ENCODE results near the gene ATP11A. TPM values are rescaled to one million over a fixed set of nuclear protein-coding genes. Genes with fewer than 3 reads are reported as not detected.

The ATP11A gene
- total RNA-seq, 1 experiment from 2014 or later: 80.4 TPM

DNA sequence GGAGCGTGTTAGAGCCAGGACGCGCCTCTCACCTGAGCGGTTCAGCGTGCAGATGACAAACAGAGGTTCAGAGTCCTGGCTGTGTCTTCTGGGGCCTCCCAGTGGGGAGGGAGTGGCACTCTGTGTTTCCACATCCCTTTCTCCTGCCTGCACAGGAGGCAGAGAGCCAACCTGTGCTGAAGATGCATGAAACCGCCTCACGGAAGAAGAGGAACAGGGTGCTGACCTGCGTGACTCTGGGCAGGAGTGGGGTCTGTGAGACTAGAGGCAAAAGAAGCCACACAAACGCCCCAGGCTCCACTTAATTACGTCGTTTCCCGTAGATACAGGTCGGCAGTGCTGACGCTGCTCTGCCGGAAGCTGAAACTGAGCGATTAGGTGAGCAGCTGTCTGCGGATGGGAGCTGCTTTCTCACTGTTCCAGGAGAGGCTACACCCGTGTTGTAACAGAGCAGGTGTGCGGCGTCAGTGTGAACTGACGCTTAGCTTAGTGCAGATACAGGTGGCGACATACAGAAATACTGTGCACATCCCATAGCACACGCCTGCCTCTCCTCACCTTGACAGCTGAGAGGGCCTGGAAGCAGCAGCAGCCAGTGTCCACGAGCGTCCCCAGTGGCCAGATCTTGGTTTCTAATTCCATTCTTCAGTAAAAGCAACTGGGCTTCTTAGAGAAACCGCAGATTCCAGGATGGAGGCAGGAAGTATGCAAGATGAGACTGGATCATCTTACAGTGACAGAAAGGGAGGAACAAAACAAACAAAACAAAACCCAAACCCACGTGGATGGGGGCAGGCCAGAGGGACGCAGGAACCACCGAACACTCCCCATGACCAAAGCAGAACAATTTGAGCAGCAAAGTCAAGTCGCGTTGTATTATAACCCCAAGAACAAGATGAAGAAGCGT lies 241.4 kb downstream of the ATP11A start (continued):
- TF ChIP-seq MAX (IDR thresholded peaks at IDR 0.05): peak; percentile 24; the same call in 1 of the 2 replicates

DNA sequence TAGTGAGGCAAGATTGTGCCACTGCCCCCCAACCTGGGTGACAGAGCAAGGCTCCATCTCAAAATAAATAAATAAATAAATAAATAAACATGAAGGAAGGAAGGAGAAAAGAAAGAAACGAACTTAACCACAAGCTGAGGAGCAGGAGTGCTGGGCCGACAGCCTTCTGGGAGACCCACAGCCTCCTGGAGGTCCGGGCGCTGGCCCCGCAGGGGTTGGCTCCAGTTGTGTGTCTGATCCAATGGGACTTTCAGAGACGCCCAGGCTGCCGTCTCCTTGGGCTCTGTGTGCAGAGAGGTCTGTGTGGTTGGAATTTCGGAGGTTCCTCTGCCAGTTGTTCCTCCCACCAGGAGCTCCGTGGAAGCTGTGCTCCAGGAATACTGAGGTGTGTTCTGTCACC lies 243.1 kb downstream of the ATP11A start:
- RAD21 ChIA-PET (ENCODE audit: low non-redundant PET in 1 of 2, low total read pairs in 2 of 2, uncharacterized antibody in 2 of 2, unreplicated experiment in 2 of 2): interaction anchor here in 1 of 2 experiments (0.6 kb wide), 1 partner anchor 50 kb away, joined by 3 read pairs; no protein-coding TSS in a partner anchor
- POLR2A ChIA-PET: no interaction called here
- BruUV-seq (replicated peaks): no TSS peak

GRCh38 chr13:112933649-112934048 lies 243.8 kb downstream of the ATP11A start:
- H3K4me1 ChIP-seq (ENCODE audit: control insufficient read depth in 1 of 2, insufficient read depth in 2 of 2, low read length in 2 of 2): peaks cover 9 to 13% of the 10 kb centered on the region in 2 experiments; a peak in 3 of 4 replicates
- ChIA-PET CTCF (no interaction called here), RAD21 (ENCODE audit: low non-redundant PET in 1 of 2, low total read pairs in 2 of 2, uncharacterized antibody in 2 of 2, unreplicated experiment in 2 of 2) (no interaction called here), POLR2A (no interaction called here)
- H3K9me3 ChIP-seq (ENCODE audit: control insufficient read depth in 1 of 2, insufficient read depth in 1 of 2, low read depth in 1 of 2, low read length in 2 of 2): 0 out of 4 replicates have a peak, but pooled peaks cover 0 to 4% of the 10 kb centered on the region in 2 experiments
- no peaks in the 10 kb centered on the region for H3K36me3 ChIP-seq (ENCODE audit: control insufficient read depth in 1 of 2, insufficient read depth in 2 of 2, low read length in 2 of 2)
- no TSS peak for BruUV-seq (replicated peaks)
- TF ChIP-seq POLR2A (IDR thresholded peaks at IDR 0.05; ENCODE audit: borderline replicate concordance, extremely low read depth, insufficient read depth, insufficient read length) (no peak), ELF1 (IDR thresholded peaks at IDR 0.05; ENCODE audit: borderline replicate concordance, low read depth) (no peak), EZH2 (IDR thresholded peaks at IDR 0.05) (no peak), CEBPB (IDR thresholded peaks at IDR 0.05; ENCODE audit: low read depth) (no peak), RAD21 (IDR thresholded peaks at IDR 0.05; ENCODE audit: low read depth) (no peak), TCF7L2 (IDR thresholded peaks at IDR 0.05; ENCODE audit: borderline replicate concordance, extremely low read depth, insufficient read depth, insufficient read length) (no peak), FOSL1 (IDR thresholded peaks at IDR 0.05; ENCODE audit: low read depth) (no peak), MAX (IDR thresholded peaks at IDR 0.05) (no peak)
- TF ChIP-seq, protein P1, sequence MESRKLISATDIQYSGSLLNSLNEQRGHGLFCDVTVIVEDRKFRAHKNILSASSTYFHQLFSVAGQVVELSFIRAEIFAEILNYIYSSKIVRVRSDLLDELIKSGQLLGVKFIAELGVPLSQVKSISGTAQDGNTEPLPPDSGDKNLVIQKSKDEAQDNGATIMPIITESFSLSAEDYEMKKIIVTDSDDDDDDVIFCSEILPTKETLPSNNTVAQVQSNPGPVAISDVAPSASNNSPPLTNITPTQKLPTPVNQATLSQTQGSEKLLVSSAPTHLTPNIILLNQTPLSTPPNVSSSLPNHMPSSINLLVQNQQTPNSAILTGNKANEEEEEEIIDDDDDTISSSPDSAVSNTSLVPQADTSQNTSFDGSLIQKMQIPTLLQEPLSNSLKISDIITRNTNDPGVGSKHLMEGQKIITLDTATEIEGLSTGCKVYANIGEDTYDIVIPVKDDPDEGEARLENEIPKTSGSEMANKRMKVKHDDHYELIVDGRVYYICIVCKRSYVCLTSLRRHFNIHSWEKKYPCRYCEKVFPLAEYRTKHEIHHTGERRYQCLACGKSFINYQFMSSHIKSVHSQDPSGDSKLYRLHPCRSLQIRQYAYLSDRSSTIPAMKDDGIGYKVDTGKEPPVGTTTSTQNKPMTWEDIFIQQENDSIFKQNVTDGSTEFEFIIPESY (IDR thresholded peaks at IDR 0.05; ENCODE audit: extremely low read depth, insufficient replicate concordance, low read length): no peak
- ATAC-seq (no peak), DNase-seq (ENCODE audit: low read depth, low spot score) (no peak)
- H3K4me3 ChIP-seq (replicated peaks in 1 of 2; ENCODE audit: low read depth in 1 of 2, low read length in 2 of 2): no peak overlapping the region
- no peak overlapping the region for H3K4me2 ChIP-seq (ENCODE audit: low read length)
- no peaks in the 10 kb centered on the region for H3K79me2 ChIP-seq (ENCODE audit: insufficient read depth, low read length)
- no peak overlapping the region for H2AFZ ChIP-seq (ENCODE audit: low read depth, low read length, poor library complexity, severe bottlenecking)
- no peaks in the 10 kb centered on the region for H3K27me3 ChIP-seq (ENCODE audit: insufficient read depth, low read length)
- intact Hi-C loops (cut with micrococcal nuclease): no loop called here
- no peak overlapping the region for H3K9ac ChIP-seq (ENCODE audit: low read length)
- H3K9me2 ChIP-seq (ENCODE audit: insufficient read depth): no peaks in the 10 kb centered on the region
- no peaks in the 10 kb centered on the region for H4K20me1 ChIP-seq (ENCODE audit: insufficient read depth)
- H3K27ac ChIP-seq (ENCODE audit: low read depth, low read length): no peak overlapping the region

More for the DNA sequence above, 243.1 kb downstream of the ATP11A start:
- intact Hi-C loops (cut with micrococcal nuclease): no loop called here
- H3K9me2 ChIP-seq (ENCODE audit: insufficient read depth): no peaks in the 10 kb centered on the region
- H3K27ac ChIP-seq (ENCODE audit: low read depth, low read length): no peak overlapping the region
- H3K79me2 ChIP-seq (ENCODE audit: insufficient read depth, low read length): no peaks in the 10 kb centered on the region
- TF ChIP-seq SP1 (IDR thresholded peaks at IDR 0.05; ENCODE audit: low read depth): no peak
- no peak for TF ChIP-seq POLR2A (IDR thresholded peaks at IDR 0.05; ENCODE audit: borderline replicate concordance, extremely low read depth, insufficient read depth, insufficient read length)
- TF ChIP-seq FOSL1 (IDR thresholded peaks at IDR 0.05; ENCODE audit: low read depth): no peak
- CTCF ChIA-PET: interaction anchor here (0.6 to 2.7 kb wide), 4 partner anchors 10 to 59 kb away, joined by 3 to 18 read pairs (median 4); no protein-coding TSS in a partner anchor
- no peak overlapping the region for H3K9ac ChIP-seq (ENCODE audit: low read length)
- H3K4me2 ChIP-seq (ENCODE audit: low read length): no peak overlapping the region
- no peak overlapping the region for H2AFZ ChIP-seq (ENCODE audit: low read depth, low read length, poor library complexity, severe bottlenecking)
- no peaks in the 10 kb centered on the region for H3K36me3 ChIP-seq (ENCODE audit: control insufficient read depth in 1 of 2, insufficient read depth in 2 of 2, low read length in 2 of 2)
- DNase-seq (ENCODE audit: low read depth, low spot score): no peak
- H4K20me1 ChIP-seq (ENCODE audit: insufficient read depth): no peaks in the 10 kb centered on the region
- H3K4me3 ChIP-seq (replicated peaks in 1 of 2; ENCODE audit: low read depth in 1 of 2, low read length in 2 of 2): no peak overlapping the region
- no peak for ATAC-seq
- no peaks in the 10 kb centered on the region for H3K27me3 ChIP-seq (ENCODE audit: insufficient read depth, low read length)
- peaks cover 9 to 13% of the 10 kb centered on the region in 2 experiments; a peak in 3 of 4 replicates for H3K4me1 ChIP-seq (ENCODE audit: control insufficient read depth in 1 of 2, insufficient read depth in 2 of 2, low read length in 2 of 2)
- 0 out of 4 replicates have a peak, but pooled peaks cover 0 to 7% of the 10 kb centered on the region in 2 experiments for H3K9me3 ChIP-seq (ENCODE audit: control insufficient read depth in 1 of 2, insufficient read depth in 1 of 2, low read depth in 1 of 2, low read length in 2 of 2)

Measured in HCT116 (cell line).